ENCODE measurements around the gene FRMD1.

The FRMD1 gene

DNA sequence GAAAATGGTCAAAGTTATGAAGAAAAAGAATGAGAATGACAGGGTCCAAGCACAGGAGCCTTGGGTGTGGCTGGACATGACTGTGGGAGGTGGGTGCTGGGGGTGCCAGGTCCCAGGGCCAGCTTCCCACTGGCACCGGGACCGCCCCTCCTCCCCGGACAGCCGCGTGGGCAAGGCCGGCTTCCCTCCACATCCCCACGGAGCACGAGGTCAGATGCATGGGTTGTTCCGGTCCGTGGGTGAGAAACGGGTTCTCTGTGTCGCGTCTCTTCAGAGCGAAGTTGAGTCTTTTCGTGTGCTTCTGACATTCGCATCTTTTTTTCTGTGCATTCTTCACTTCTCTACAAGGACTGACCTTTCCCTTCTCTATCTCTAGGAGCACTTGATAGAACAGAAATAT is 51.5 kb downstream of the FRMD1 start:
- DNase-seq (ENCODE audit: low read depth in 2 of 2), result no peak

DNA sequence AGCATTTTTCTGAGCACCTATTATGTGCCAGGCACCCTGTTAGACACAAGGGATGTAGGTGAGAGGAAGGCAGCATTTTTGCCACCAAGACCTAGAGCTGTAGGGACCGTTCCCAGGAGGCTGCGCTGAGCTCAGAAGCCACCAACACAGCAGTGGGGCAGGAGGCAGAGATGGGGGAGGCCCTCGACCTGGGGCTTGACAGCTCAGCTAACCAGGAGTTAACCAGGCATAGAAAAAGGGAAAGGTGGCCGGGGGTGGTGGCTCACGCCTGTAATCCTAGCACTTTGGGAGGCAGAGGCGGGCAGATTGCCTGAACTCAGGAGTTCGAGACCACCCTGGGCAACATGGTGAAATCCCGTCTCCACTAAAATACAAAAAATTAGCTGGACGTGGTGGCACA is 52.1 kb downstream of the FRMD1 start:
- no peak for DNase-seq (ENCODE audit: low read depth in 2 of 2)

DNA sequence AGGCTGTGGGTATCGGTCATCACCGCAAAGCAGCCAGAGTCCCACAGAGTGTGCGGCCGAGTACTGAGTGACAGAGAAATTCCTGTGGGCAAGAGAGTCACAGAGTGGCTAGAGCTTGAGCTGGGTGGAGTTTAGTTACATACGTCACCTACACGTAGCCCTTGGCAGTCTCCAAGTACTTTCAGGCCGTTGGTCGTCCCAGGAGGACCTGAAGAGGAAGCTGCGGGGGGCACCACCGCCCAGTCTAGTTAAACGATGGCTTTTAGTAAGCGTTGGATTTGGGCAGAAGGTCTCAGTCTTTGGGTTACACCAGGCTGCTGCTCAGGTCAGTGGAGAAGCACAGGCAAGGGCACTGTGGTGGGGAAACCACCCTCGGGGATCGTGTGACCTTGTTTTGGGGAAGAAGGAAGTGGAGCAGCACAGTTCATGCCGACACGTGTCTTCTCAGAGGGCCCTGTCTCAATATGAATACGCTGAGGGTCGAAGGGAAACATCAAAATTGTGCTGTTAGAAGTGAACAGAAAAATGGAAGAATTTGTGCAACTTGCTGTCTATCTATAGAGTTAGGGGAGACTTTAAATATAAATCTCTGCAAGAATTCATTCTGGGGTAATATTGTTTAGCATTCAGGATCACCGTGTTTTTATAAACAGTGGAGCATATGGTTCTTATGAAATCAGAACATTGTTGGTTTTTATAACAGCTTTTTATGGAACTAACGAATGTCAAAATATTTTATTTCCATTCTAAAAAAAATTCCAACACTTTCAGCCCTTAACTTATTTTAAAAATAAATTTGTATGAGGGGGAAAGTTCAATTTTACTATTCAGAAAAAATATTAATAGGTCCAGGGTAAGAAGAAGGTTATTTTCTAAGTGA is 52.9 kb downstream of the FRMD1 start:
- no peak for DNase-seq (ENCODE audit: low read depth in 2 of 2)

DNA sequence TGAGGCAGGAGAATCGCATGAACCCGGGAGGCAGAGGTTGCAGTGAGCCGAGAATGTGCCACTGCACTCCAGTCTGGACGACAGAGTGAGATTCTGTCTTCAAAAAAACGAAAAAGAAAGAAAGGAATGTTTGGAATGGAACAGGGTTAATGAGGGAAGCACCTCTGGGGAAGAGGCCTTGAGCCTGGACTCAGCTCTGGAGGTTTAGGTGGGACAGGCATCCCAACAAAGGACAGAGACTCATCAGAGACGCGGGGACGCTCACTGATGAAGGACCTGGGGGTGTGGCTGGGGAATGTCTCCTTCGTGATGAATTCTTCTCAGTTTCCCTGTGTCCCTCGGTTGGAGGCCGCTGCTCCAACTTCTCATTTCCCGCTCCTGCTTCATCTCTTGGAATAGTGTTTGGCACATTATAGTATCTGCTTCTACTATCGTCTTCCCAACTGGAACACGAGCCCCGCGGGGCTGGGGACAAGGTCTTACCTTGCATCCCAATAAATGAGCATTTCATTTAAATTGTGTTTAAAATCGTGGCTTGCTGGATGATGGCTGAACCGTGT is 54.0 kb downstream of the FRMD1 start:
- DNase-seq (ENCODE audit: low read depth in 2 of 2), result no peak

DNA sequence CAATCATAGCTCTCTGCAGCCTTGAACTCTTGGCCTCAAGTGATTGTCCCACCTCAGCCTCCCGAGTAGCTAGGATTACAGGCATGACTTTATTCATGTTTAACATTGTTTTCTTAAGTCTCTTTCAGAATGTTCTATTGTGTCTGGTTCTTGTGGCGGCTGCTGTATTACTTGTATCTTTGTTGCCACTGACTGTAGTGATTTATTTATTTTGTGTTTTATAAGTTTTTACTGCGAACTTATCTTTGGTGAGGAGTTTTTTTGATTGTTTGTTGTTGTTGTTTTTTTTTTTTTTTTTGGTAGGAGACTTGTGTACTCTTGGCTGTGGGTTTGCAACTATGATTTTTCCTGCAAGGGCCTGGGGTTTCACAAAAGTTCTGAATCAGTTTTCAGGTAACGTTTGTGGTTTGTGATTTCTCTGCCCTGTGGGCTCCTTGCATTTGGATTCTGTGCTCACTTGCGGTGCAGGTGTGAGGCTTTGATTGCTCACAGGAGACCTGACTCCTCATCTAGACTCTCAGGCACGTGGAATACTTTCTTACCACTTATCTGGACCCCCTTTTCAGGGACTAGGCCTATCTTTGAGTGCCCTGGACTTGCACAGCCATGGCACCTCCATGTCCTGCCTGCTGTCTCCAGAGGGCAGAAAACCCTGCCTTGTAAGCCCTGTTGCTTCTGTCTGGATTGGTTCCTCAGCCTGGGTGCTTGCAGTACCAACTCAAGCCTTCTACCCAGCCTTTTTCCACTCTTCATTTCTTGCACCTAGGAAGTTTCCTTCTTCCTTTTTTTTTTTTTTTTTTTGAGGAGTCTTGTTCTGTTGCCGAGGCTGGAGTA is 56.3 kb downstream of the FRMD1 start:
- no peak for DNase-seq (ENCODE audit: low read depth in 2 of 2)

DNA sequence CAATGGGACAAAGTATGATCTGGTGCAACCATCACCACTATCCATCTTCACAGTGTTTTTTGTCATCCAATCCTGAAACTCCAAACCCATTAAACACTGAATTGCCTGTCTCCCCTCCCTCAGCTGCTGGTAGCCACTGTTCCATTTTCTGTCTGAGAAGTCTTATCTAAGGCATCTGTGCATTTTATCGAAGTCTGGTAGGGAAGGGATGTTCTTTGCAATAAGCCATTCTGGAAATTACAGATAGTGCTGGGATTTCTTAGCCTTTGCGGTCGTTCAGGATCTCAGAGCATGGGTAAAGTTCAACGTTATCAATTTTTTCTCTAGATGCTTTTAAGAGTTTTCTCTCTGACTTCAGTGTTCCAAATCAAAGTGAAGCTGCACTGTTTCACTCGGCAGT is 57.4 kb downstream of the FRMD1 start:
- no peak for DNase-seq (ENCODE audit: low read depth in 2 of 2)

DNA sequence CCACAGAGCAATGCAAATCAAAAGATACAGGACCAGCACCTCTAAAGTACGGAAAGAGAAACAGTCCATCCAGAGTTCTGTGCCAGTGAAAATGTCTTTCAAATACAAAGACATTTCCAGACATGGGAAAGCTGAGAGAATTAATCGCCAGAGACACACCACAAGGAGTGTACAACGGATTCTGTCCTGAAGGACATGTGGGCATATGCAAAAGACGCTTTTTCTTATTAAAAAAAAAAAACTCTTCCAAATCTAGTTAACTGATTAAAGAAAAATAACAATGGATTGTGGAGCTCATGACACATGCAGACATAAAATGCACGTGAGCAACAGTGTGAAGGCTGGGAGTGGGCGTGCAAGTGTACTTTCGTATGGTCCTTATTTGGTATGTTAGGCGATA is 58.8 kb downstream of the FRMD1 start:
- DNase-seq (ENCODE audit: low read depth in 2 of 2), result no peak

DNA sequence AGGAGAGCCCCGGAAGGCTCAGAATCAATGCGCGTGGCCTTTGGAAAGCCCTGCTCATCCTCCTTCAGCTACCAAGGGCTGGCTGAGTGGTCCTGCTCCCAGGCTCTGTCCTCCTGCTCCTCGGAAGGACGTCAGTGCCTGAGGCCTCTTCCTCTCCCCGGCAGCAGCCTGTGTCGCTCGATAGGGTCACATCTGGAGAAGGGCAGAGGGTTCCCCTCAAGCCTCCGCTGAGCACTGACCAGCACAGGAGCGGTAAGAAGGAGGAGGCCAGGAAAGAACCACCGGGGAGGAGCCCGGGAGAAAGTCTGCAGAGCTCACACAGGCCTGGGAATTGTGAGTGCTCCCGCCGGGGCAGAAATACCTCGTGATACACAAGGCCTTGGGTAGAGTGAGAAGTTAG is 60.3 kb downstream of the FRMD1 start:
- DNase-seq (ENCODE audit: low read depth in 2 of 2), result no peak

DNA sequence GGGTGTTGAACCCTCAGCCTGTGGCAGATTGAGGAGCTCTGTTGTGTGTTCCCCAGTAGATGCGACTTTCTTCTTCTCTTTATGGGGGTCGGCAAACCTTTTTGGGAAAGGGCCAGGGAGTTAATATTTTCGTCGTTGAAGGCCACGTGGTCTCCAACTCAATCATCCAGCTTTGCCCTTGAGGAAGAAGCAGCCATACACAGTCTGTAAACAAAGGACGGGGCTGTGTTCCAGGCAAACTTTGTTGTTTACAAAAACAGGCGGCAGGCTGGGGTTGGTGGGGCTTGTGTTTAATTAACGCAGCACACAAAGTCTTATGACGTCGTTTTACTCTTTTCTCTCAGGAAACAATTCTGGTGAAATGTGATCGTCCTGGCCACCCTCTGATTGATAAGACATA is 61.4 kb downstream of the FRMD1 start:
- no peak for DNase-seq (ENCODE audit: low read depth in 2 of 2)

DNA sequence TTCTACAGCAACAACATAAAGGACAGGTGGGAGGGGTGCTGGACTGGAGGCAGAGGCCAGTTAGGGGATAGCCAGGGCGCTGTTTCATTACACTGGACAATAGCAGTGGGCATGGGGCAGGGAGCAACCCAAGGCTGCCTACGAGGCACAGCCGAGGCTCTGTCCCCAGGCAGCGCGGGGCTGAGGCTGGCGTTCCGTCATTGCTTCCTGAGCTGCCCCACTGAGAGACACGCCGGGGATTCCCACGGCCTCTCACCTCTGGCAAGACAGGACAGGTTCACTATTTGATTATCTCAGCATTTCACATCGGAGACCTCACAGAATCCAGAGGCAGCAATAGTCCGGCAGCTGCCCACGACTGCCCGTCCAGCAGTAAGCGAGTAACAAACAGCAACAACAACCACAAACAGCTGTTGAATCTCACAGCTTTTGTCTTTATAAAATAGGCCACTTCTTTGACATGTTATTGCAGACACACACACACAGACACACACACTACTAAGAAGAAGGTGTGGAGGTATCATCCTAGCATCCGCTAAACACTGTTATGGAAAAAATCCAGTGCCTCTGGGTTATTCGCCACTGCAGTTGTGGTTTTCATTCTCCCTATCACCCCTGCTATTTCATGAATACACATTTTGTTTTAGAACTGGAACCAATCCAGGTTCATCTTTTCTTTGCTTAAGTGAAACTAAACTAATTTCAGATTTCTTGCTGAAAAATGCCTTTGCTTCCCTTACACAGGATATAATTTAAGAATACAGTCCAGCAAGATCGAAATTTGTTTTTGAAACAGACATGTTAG is 62.1 kb downstream of the FRMD1 start:
- DNase-seq (ENCODE audit: low read depth in 2 of 2), result no peak

DNA sequence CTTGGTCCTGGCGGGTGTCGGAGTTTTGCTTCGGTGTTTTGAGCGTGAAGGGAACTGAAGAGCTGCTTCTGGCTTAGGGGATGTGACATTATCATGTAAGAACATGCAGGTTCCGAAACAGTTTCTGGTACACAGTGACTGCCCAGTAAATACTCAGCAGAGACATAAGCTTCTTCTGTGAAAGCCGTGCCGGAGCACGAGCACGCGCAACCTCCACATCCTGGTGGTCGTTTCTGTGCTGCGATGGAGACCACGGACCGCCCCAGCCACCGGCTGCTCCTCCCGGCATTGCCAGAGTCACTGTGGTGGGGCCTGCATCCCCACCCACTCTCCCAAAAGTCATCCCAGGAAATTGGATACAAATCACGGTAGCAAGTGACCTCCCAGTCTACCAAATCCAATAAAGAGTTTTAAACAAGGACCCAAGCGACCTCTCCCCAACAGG is 62.8 kb downstream of the FRMD1 start:
- DNase-seq (ENCODE audit: low read depth in 2 of 2), result no peak

DNA sequence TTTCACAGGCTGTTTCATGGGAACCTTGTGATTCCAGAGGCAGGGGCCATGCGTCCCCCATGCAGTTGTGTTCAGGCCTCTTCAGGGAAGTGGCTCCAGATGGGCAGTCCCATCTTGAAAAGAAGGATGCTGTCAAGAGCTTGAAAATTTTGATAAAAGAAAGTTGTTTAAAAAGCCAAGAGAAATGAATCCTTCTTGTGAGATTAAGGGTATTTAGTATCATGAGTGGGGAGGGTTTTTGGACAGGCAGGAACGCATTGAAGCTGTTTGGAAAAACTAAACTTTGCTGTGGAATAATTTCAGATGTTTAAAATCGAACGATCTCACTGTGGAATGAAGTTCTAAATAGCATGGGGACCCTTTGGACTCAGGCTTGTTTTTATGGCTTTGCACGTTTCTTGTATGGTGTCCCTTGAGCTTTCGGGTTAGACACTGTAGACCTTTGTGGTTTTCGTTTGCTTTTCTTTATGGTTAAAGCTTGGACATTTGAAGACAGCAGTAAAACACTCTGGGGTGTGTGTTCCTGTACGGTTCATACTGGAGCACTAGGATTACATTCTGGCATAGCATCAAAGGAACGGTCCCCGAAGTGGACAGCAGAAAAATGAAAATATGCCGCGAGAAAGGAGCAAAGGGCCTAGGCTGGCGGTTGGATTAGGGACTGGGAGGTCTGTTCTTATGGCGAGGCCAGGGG is 63.4 kb downstream of the FRMD1 start:
- DNase-seq (ENCODE audit: low read depth in 2 of 2), result no peak

DNA sequence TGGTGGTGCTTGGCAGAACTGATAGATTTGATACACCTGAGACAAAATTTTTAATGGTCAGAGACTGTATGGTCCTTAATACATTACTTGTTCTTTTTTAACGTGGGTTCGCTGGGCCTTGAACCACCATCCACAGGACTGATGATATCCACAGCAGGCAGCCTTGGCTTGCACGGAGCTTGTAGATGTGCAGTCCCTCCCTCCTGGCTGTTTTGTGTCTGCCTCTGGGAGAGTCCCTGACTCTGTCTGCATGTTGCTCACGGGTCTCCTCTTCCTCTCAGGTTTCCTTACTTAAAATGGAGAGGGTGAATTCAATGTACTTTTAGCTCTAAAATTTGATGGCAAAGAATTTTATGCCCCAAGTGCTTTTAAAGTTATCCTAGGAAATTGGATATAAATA is 64.0 kb downstream of the FRMD1 start:
- DNase-seq (ENCODE audit: low read depth in 2 of 2), result no peak

DNA sequence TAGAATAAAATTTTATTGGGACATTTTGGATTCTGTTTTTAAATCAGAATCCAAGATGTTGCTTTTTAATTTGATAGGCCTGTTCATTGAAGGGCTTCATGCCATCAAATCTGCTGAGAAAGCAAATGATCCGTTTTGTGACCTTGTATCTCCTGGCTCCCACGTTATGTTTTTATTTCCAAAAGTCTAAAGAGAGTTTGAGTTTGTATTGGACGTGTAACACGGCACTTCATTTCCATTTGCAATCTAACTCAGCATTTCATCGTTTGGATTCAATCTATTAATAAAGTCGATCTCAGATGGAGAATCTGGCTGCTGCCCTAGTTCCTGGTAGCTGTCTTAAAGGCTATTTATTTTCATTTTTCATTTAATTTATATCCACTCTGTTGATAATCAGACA is 64.6 kb downstream of the FRMD1 start:
- DNase-seq (ENCODE audit: low read depth in 2 of 2), result no peak

DNA sequence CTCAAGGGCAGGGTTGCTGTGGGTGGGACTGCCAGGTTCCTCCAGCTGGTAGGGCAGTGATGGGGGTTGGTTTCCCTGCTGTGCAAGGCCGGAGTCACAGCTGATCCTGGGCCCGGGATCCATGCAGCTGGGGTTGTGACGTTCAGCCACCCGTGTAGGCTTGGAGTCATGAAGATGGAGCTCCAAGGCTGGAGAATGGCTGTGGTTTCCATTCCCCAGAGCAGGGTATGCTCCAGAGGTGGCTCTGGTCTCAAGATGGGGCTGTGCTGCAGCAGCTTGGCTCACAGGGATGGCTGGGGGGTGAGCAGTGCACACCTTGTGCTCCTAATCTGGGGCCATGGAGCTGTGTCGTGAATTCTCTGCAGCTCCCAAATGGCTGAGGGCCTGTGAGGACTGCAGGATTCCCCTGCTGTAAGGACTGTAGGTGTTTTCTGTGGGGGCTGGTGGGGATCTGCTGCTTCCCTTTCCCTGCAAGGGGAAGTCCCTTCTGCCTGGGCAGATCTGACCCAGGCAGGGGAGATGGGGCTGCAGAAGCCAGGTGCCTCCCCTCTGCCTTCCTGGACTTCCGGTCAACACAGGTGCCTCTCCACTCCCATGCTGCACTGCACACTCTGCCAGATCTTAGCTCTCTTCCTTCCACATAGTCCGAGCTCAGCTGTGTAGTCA is 65.6 kb downstream of the FRMD1 start:
- no peak for DNase-seq (ENCODE audit: low read depth in 2 of 2)

DNA sequence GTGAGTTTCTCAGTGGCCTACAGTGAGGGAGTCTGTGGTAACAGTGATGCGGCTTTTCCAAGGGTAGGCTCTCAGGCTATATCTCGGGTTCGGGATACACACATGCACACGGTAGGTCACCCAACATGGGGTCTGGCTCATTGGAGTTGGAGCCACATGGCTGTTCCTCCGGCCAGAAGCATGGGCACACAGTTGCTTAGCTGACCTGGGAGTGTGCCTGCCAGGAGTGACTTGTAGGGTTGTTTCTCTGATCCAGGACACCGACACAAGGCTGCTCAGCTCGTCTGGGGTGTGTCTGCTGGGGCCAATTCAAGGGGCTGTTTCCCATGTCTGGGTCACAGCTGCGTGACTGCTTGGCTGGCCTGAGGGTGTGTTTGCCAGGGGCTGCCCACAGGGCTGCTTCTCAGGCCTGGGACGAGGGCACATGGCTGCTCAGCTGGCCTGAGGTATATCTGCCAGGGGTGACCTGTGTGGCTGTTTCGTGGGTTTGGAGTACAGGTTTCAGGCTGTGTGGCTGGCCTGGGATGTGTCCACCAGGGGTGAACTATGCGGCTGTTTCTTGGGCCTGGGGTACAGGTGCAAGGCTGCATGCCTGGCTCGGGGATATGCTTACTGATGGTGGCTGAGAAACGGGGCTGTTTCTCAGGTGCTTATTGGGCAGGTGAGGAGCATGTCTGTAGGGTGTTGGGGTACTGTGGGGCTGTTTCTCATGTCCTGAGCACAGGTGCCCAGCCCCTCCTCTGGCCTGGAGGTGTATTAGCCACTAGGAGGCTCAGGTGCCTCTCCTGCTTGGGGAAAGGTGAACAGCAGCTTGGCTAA is 66.4 kb downstream of the FRMD1 start:
- DNase-seq (ENCODE audit: low read depth in 2 of 2), result no peak

DNA sequence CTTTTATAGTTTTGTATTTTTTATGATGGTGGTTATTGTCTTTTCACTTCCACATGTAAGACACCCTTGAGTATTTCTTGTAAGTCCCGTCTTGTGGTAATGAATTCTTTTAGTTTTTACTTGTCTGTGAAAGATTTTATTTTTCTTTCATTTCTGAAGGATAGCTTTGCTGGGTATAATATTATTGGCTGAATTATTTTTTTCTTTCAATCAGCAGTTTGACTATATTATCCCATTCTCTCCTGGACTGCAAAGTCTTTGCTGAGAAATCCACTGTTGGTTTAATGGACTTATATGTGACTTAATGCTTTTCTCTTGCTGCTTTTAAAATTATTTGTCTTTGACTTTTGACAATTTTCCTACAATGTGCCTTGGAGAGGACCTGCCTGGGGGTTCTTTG is 67.7 kb downstream of the FRMD1 start:
- no peak for DNase-seq (ENCODE audit: low read depth in 2 of 2)

DNA sequence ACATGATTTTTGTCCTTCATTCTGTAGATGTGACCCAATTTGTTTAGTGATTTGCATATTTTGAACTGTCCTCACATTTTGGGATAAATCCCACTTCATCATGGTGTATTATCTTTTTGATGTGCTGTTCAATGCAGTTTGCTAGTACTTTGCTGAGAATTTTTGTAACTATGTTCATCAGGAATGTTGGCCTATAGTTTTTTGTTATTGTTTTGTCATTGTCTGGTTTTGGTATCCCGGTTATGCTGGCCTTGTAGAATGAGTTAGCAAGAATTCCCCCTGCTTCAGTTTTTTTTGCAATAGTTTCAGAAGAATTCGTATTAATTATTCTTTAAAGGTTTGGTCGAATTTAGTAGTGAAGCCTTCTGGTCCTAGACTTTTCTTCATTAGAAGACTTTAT is 69.7 kb downstream of the FRMD1 start:
- DNase-seq (ENCODE audit: low read depth in 2 of 2), result no peak

DNA sequence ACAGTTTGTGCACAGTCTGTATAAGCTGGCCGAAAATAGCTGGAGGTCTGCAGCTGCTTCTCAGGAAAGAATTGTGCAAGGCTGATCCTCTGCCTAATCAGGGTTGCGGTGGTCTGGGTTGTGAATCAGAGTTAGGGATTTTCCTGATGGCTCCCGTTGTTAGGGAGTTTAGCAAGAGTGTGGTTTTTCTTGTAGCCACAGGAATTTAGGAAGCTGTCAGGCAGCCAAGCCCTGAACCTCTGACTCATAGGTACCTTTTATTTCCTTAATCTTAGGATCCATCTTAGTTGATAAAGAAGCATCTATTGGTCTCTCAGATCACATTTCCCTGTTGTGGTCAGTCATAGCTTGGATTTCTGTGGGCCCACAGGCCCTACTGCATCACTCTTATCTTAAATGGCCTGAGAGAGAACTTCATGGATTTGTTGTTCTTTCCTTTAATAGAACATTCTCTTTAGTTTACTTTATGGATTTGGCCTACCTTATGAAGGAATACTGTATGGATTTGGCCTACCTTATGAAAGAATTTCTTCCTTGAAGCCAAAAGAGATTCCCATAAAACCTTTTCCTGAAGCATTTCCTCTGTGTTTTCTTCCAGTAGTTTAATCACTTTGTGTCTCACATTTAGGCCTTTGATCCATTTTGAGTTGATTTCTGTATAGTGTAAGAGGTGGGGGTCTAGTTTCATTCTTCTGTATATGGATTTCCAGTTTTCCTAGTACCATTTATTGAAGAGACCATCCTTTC is 71.2 kb downstream of the FRMD1 start:
- DNase-seq (ENCODE audit: low read depth in 2 of 2), result no peak

All from stimulated activated CD4-positive, alpha-beta T cell treated with anti-CD3 and anti-CD28 coated beads, Interleukin-15, amount 100 ng/mL, for 48 hours (primary cell).